HEK293T (cell line): ENCODE results near the gene WDR19.
"Not testable (repeated sequence)": the region's sequence is repeated elsewhere in the genome, so short reads cannot be mapped to it uniquely, and the experiment has no call there.

ENCODE experiments used
- CTCF ChIA-PET: fragments of 350-600 bp; formaldehyde crosslinking; extraction: SDS; loops from one replicate; lab custom pipeline; 2021; ENCODE audit warnings: antibody characterized with exemption, inconsistent platforms; lab: Yijun Ruan, JAX
- POLR2A ChIA-PET: fragments of 350-600 bp; formaldehyde crosslinking; extraction: SDS; loops from one replicate; lab custom pipeline; 2020; ENCODE audit warnings: antibody characterized with exemption, inconsistent platforms; lab: Yijun Ruan, JAX
- DNase-seq: peaks from one replicate; pipeline ENCODE4 v3.0.0; 2012; ENCODE audit warnings: mixed read lengths; ENCODE audit errors: extremely low spot score
- ARNT ChIP-seq: fragments of 450-650 bp; IDR thresholded peaks from 2 replicates; pipeline ENCODE4 v1.6.1; 2017; ENCODE audit warnings: mild to moderate bottlenecking
- BHLHE40 ChIP-seq: fragments of 450-650 bp; IDR thresholded peaks from 2 replicates; pipeline ENCODE4 v1.6.1; 2016; ENCODE audit warnings: mild to moderate bottlenecking, moderate library complexity, borderline replicate concordance
- CTBP1 ChIP-seq: fragments of 450-650 bp; IDR thresholded peaks from 2 replicates; pipeline ENCODE4 v1.6.1; 2016; ENCODE audit warnings: borderline replicate concordance
- ELF4 ChIP-seq: fragments of 450-650 bp; IDR thresholded peaks from 2 replicates; pipeline ENCODE4 v1.6.1; 2017; ENCODE audit warnings: antibody characterized with exemption
- FOXA1 ChIP-seq: fragments of 450-650 bp; IDR thresholded peaks from 2 replicates; pipeline ENCODE4 v1.6.1; 2016; ENCODE audit warnings: mild to moderate bottlenecking
- FOXK2 ChIP-seq: fragments of 450-650 bp; IDR thresholded peaks from 2 replicates; pipeline ENCODE4 v1.6.1; 2016; ENCODE audit warnings: mild to moderate bottlenecking
- FOXM1 ChIP-seq: fragments of 450-650 bp; IDR thresholded peaks from 2 replicates; pipeline ENCODE4 v1.6.1; 2017; ENCODE audit warnings: mild to moderate bottlenecking, borderline replicate concordance
- HDGF ChIP-seq: fragments of 450-650 bp; IDR thresholded peaks from 2 replicates; pipeline ENCODE4 v1.6.1; 2017; ENCODE audit warnings: antibody characterized with exemption, borderline replicate concordance
- L3MBTL2 ChIP-seq: fragments of 450-650 bp; conservative IDR thresholded peaks from 2 replicates; pipeline ENCODE4 v1.6.1; 2016; ENCODE audit warnings: mild to moderate bottlenecking
- LEF1 ChIP-seq: fragments of 450-650 bp; IDR thresholded peaks from 2 replicates; pipeline ENCODE4 v1.6.1; 2017; ENCODE audit warnings: mild to moderate bottlenecking, borderline replicate concordance
- NFRKB ChIP-seq: fragments of 450-650 bp; IDR thresholded peaks from 2 replicates; pipeline ENCODE4 v1.6.1; 2016; ENCODE audit warnings: mild to moderate bottlenecking, moderate library complexity
- SP1 ChIP-seq: fragments of 450-650 bp; IDR thresholded peaks from 2 replicates; pipeline ENCODE4 v1.6.1; 2017
- SUZ12 ChIP-seq: fragments of 450-650 bp; IDR thresholded peaks from 2 replicates; pipeline ENCODE4 v1.6.1; 2016; ENCODE audit warnings: mild to moderate bottlenecking
- TARDBP ChIP-seq: fragments of 450-650 bp; IDR thresholded peaks from 2 replicates; pipeline ENCODE4 v1.6.1; 2016
- ZNF384 ChIP-seq: fragments of 450-650 bp; IDR thresholded peaks from 2 replicates; pipeline ENCODE4 v1.6.1; 2016
- TF ChIP-seq, protein P1 (sequence below): fragments of 450-650 bp; IDR thresholded peaks from 2 replicates; pipeline ENCODE4 v1.6.1; 2016

The WDR19 gene

DNA sequence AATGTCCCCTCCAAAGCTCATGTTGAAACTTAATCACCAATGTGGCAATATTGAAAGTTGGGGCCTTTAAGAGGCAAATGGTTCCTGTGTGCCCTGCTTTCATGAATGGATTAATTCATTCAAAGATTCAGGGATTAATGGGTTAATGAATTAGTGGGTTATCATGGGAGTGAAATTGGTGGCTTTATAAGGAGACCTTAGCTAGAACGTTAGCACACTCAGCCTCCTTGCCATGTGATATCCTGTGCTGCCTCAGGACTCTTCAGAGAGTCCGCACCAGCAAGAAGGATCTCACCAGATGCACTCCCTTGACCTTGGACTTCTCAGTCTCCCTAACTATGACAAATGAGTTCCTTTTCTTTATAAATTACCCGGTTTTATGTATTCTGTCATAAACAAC lies 2.6 kb upstream of the WDR19 start:
- CTCF ChIA-PET, result no interaction called here
- DNase-seq, result no peak
- TF ChIP-seq BHLHE40 (no peak), TARDBP (no peak), ARNT (no peak), FOXK2 (no peak), CTBP1 (no peak), NFRKB (no peak), FOXM1 (no peak), ZNF384 (no peak), FOXA1 (no peak), SP1 (no peak), LEF1 (no peak), ELF4 (no peak), HDGF (no peak), L3MBTL2 (no peak), SUZ12 (no peak)
- TF ChIP-seq, protein P1, sequence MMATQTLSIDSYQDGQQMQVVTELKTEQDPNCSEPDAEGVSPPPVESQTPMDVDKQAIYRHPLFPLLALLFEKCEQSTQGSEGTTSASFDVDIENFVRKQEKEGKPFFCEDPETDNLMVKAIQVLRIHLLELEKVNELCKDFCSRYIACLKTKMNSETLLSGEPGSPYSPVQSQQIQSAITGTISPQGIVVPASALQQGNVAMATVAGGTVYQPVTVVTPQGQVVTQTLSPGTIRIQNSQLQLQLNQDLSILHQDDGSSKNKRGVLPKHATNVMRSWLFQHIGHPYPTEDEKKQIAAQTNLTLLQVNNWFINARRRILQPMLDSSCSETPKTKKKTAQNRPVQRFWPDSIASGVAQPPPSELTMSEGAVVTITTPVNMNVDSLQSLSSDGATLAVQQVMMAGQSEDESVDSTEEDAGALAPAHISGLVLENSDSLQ, result no peak
- POLR2A ChIA-PET, result no interaction called here

DNA sequence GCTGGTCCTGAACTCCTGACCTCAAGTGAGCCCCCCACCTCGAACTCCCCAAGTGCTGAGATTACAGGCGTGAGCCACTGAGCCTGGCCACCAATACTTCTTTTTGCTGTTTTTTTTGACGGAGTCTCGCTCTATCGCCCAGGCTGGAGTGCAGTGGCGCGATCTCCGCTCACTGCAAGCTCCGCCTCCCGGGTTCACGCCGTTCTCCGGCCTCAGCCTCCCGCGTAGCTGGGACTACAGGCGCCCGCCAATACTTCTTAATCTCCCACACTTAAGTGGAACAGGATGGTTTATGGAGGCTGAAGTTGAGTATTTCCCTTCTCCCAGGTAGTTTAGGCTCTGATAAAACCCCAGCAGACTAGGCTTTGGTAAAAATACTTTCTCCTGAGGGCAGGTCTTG lies 1.7 kb upstream of the WDR19 start:
- POLR2A ChIA-PET, DNase-seq, CTCF ChIA-PET: not testable (repeated sequence)

DNA sequence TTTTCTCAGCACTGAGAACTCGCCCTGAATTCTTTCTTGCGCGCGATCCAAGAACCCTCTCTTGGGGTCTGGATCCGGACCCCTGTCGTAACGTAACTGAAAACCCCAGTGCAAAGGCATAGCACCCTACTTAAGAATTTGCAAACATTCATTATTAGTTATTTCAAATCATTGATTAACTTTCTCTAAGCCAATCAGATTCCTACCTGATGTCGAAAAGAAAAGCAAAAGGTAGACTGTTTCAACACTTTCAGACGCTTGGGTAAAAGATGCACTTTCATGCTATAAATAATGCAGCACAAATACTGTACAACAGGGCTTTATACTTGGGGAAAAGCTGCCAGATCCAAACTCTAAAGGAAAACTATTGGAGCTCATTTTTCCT lies 817 bp upstream of the WDR19 start:
- no peak for DNase-seq
- POLR2A ChIA-PET, result interaction anchor here (1.6 kb wide), 1 partner anchor 16 kb away, joined by 4 read pairs; no protein-coding TSS in a partner anchor
- CTCF ChIA-PET, result interaction anchor here (0.7 kb wide), 1 partner anchor 198 kb away, joined by 5 read pairs; no protein-coding TSS in a partner anchor
- TF ChIP-seq, protein P1, result no peak
- TF ChIP-seq FOXA1 (no peak), HDGF (no peak), ELF4 (no peak), NFRKB (no peak), CTBP1 (no peak), TARDBP (no peak), BHLHE40 (no peak), ARNT (no peak), SP1 (no peak), FOXK2 (no peak), SUZ12 (no peak), L3MBTL2 (no peak), LEF1 (no peak), ZNF384 (no peak), FOXM1 (no peak)

DNA sequence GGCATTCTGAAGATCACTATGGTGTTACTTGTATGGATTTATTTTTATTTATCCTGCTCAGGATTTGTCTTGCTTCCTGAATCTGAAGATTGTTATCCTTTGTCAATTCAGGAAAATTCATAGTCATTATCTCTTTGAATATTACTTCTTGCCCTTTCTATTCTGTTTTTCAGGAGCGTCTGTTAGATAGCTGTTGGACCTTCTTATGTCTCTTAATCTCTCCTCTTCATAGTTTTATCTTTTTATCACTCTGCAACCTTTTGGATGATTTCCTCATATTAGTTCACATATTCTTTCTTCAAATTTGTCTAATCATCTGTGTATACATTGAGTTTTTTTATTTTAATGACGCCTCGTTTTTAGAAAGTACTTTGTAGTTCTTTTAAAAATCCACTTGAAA lies 19.6 kb downstream of the WDR19 start:
- no peak for DNase-seq
- POLR2A ChIA-PET, result no interaction called here
- CTCF ChIA-PET, result no interaction called here
- TF ChIP-seq FOXM1, result no peak

DNA sequence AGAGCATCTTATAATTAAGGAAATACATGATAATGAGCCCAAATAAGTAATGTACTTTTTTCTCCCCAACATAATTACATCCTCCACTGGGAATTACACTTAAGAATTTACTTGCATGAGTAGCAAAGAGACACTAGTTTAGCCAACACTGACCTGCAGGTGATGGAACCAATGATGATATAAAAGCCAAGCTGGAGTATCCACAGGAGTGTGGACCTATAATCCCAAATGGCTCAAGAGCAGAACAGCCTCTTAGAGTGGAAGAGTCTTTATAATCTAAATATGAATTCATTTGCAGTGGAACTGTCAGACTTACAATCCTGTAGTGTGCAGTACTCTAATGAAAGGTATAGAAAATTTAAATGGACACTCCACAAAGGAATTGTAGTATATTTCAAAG lies 22.2 kb downstream of the WDR19 start:
- no peak for TF ChIP-seq BHLHE40
- no peak for TF ChIP-seq ZNF384
- no peak for TF ChIP-seq FOXM1
- no peak for TF ChIP-seq ARNT
- TF ChIP-seq FOXK2, result no peak
- TF ChIP-seq, protein P1, result no peak
- no peak for TF ChIP-seq CTBP1
- no peak for TF ChIP-seq SP1
- TF ChIP-seq ELF4, result no peak
- TF ChIP-seq LEF1, result no peak
- no peak for TF ChIP-seq HDGF
- TF ChIP-seq NFRKB, result no peak
- TF ChIP-seq TARDBP, result no peak
- TF ChIP-seq L3MBTL2, result no peak
- no peak for TF ChIP-seq FOXA1
- CTCF ChIA-PET, result no interaction called here
- DNase-seq, result no peak
- POLR2A ChIA-PET, result no interaction called here

DNA sequence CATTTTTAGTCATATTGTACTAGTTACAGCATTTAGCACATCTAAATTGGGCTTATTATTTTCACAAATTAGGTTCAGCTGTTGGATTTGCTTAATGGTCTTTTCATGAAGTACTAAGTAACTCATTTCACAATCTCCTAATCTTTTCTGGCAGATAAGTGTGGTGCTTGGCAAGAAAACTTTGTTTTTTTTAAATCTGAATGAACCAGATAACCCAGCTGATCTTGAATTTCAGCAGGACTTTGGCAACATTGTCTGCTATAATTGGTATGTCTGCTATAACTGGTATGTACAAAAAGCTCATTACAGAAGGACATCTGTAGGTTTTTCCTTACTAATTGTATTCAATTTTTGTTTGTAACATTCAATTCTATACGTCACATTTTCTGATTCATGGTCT lies 22.7 kb downstream of the WDR19 start:
- POLR2A ChIA-PET, result no interaction called here
- no peak for TF ChIP-seq ARNT
- TF ChIP-seq ELF4, result no peak
- TF ChIP-seq L3MBTL2, result no peak
- no peak for TF ChIP-seq CTBP1
- no peak for TF ChIP-seq HDGF
- no peak for TF ChIP-seq BHLHE40
- TF ChIP-seq FOXK2, result no peak
- TF ChIP-seq, protein P1, result no peak
- no peak for TF ChIP-seq SP1
- no peak for TF ChIP-seq ZNF384
- TF ChIP-seq FOXM1, result no peak
- no peak for TF ChIP-seq SUZ12
- no peak for TF ChIP-seq LEF1
- DNase-seq, result no peak
- CTCF ChIA-PET, result no interaction called here

DNA sequence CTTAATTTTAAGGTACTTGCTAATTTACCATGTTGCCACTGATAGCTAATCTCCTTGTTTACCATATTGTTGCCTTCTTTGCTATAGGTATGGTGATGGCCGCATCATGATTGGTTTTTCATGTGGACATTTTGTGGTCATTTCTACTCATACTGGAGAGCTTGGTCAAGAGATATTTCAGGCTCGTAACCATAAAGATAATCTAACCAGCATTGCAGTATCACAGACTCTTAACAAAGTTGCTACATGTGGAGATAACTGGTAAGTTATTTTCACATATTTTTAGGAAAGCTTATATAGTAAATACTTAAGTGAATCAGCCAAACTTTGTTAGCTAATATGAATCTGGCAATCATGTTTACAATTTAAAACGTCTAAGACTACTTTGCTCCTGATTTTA lies 23.1 kb downstream of the WDR19 start:
- TF ChIP-seq SP1 (no peak), LEF1 (no peak), NFRKB (no peak)
- DNase-seq, result no peak
- POLR2A ChIA-PET, result no interaction called here
- CTCF ChIA-PET, result no interaction called here
